ENCODE measurements around the gene PSEN1. TPM values are rescaled to one million over a fixed set of nuclear protein-coding genes. Genes with fewer than 3 reads are reported as not detected.

PSEN1 gene
- total and polyA plus RNA-seq, 9 donors: 21.7 to 73.1 (median 44.0) TPM

DNA sequence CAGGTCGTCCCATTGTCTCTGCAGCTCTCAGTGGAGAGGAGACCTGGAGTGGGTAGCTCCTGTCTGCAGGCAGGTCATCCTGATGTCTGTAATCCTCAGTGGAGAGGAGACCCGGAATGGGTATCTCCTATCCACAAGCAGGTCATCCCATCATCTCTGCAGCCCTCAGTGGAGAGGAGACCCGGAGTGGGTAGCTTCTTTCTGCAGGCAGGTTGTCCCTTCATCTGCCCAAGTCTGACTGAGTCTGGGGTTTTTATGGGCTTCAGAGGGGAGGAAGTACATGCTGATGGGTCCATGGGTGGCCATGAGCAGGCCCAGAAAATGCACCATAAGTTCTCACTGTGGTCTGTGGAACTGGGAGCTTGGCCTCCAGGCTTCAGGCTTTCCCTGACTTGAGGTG is 72.1 kb downstream of the PSEN1 start:
- H3K4me3 ChIP-seq: no peak overlapping the region
- no peak overlapping the region for H3K27ac ChIP-seq
- intact Hi-C loops (cut with DNase I): no loop called here
- no peaks in the 10 kb centered on the region for H3K36me3 ChIP-seq
- no peak for TF ChIP-seq POLR2A (IDR thresholded peaks at IDR 0.05)
- no peaks in the 10 kb centered on the region for H3K4me1 ChIP-seq (ENCODE audit: insufficient read depth)
- no peak for DNase-seq
- 98 to 100% (median 98%) methylated on average over 3 of the region's 3 CpGs for WGBS, 3 donors
- H3K27me3 ChIP-seq: no peaks in the 10 kb centered on the region
- H3K9me3 ChIP-seq: peaks cover 0 to 5% of the 10 kb centered on the region in 2 donors

DNA sequence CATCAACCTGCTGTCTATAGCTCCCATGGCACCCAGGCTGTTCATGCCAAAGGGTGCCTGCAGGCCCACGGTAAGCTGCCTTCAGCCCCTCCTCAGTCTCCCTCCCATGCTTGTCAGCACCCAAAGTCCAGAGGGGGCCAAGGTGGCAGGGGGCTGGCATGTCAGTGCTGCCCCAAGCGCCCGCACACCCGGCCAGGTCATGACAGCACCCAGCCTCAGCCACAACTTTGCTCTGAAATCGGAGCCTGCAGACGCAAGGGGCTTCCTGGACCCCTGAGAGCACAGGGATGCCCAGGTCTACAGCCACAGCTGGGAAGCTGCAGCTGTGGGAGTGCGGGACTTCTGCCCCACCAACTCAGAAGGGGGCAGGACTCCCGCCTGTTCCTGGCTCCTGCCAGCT is 72.5 kb downstream of the PSEN1 start:
- H3K27me3 ChIP-seq: no peaks in the 10 kb centered on the region
- no peak overlapping the region for H3K4me3 ChIP-seq
- H3K9me3 ChIP-seq: peaks cover 0 to 5% of the 10 kb centered on the region in 2 donors
- H3K27ac ChIP-seq: no peak overlapping the region
- DNase-seq: no peak
- no peaks in the 10 kb centered on the region for H3K4me1 ChIP-seq (ENCODE audit: insufficient read depth)
- 96 to 100% (median 96%) methylated on average over 8 of the region's 8 CpGs for WGBS, 3 donors
- intact Hi-C loops (cut with DNase I): no loop called here
- H3K36me3 ChIP-seq: no peaks in the 10 kb centered on the region
- TF ChIP-seq EP300 (IDR thresholded peaks at IDR 0.05): no peak
- TF ChIP-seq, protein P1, sequence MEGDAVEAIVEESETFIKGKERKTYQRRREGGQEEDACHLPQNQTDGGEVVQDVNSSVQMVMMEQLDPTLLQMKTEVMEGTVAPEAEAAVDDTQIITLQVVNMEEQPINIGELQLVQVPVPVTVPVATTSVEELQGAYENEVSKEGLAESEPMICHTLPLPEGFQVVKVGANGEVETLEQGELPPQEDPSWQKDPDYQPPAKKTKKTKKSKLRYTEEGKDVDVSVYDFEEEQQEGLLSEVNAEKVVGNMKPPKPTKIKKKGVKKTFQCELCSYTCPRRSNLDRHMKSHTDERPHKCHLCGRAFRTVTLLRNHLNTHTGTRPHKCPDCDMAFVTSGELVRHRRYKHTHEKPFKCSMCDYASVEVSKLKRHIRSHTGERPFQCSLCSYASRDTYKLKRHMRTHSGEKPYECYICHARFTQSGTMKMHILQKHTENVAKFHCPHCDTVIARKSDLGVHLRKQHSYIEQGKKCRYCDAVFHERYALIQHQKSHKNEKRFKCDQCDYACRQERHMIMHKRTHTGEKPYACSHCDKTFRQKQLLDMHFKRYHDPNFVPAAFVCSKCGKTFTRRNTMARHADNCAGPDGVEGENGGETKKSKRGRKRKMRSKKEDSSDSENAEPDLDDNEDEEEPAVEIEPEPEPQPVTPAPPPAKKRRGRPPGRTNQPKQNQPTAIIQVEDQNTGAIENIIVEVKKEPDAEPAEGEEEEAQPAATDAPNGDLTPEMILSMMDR (IDR thresholded peaks at IDR 0.05): no peak
- TF ChIP-seq POLR2A (IDR thresholded peaks at IDR 0.05): no peak

DNA sequence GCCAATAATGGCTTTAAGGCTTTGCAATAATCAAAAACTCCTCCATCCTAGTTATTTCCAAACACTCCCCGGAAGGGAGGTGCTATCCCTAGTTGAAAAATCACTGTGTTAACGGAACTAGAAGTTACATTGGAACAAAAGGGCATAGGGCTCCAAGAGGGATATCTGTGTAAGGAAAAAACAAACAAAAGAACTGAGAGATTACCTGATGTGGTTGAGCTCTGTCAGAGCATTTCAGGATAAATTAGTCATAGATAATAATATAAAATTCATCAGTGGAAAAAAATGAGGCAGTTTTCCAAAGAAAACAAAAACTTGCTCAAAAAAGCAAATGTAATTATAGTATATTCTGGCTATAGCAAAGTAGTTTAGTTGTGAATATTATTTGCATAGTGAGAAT is 73.6 kb downstream of the PSEN1 start:
- H3K9me3 ChIP-seq: peaks cover 0 to 5% of the 10 kb centered on the region in 2 donors
- no peak overlapping the region for H3K27ac ChIP-seq
- no peaks in the 10 kb centered on the region for H3K27me3 ChIP-seq
- H3K4me3 ChIP-seq: no peak overlapping the region
- no peak for DNase-seq
- WGBS, 3 donors: 16 to 21% (median 18%) methylated on average over 2 of the region's 2 CpGs
- H3K4me1 ChIP-seq (ENCODE audit: insufficient read depth): no peaks in the 10 kb centered on the region
- no peaks in the 10 kb centered on the region for H3K36me3 ChIP-seq
- intact Hi-C loops (cut with DNase I): no loop called here
- no peak for TF ChIP-seq POLR2A (IDR thresholded peaks at IDR 0.05)

- Histone ChIP-seq H3K36me3 (no peaks in the 10 kb centered on the region), H3K4me3 (no peak overlapping the region), H3K27ac (no peak overlapping the region), H3K4me1 (ENCODE audit: insufficient read depth) (no peaks in the 10 kb centered on the region), H3K27me3 (no peaks in the 10 kb centered on the region), H3K9me3 (peaks cover 0 to 5% of the 10 kb centered on the region in 2 donors)
- intact Hi-C loops (cut with DNase I): no loop called here
- WGBS, 3 donors: 89 to 92% (median 89%) methylated on average over 7 of the region's 7 CpGs
- TF ChIP-seq, protein P1 (IDR thresholded peaks at IDR 0.05): no peak
- TF ChIP-seq EP300 (IDR thresholded peaks at IDR 0.05) (no peak), POLR2A (IDR thresholded peaks at IDR 0.05) (no peak)
- no peak for DNase-seq
Measured at GRCh38 chr14:73211251-73212040, 75.1 kb downstream of the PSEN1 start.

- Histone ChIP-seq H3K4me3 (no peak overlapping the region), H3K27me3 (no peaks in the 10 kb centered on the region), H3K4me1 (ENCODE audit: insufficient read depth) (no peaks in the 10 kb centered on the region), H3K27ac (no peak overlapping the region), H3K9me3 (no peaks in the 10 kb centered on the region), H3K36me3 (no peaks in the 10 kb centered on the region)
- TF ChIP-seq POLR2A (IDR thresholded peaks at IDR 0.05): no peak
- TF ChIP-seq, protein P1 (IDR thresholded peaks at IDR 0.05): no peak
- no peak for TF ChIP-seq EP300 (IDR thresholded peaks at IDR 0.05)
- WGBS, 3 donors: 86 to 96% (median 89%) methylated on average over 2 of the region's 2 CpGs
- intact Hi-C loops (cut with DNase I): no loop called here
- DNase-seq: no peak
Measured at GRCh38 chr14:73216030-73216429, 79.7 kb downstream of the PSEN1 start.

Data from ovary (tissue), 9 donors.